Measurements from ENCODE around the gene COL5A2. TPM values are rescaled to one million over a fixed set of nuclear protein-coding genes. Genes with fewer than 3 reads are reported as not detected.

Gene COL5A2
- total RNA-seq, 3 donors from 2014 or later = 22.7 to 111 (median 30.8) TPM

DNA sequence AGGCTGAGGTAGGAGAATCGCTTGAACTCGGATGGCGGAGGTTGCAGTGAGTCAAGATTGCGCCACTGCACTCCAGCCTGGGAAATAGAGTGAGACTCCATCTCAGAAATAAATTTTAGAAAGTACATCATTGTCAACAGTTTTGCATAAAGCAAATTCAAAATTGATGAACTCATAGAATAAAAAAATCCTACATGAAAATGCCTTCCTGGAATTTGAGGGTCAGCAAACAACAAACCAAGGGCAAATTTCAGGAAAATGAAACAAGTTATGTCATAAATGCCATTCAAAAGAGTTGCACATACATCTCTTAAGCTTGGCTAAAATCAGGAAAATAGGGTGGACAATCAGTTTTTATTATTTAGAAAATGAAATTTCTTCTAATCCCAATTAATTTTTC is 45.1 kb downstream of the COL5A2 start:
- no peak for DNase-seq (ENCODE audit: low spot score in 2 of 2)
- no peaks in the 10 kb centered on the region for H3K27me3 ChIP-seq

GRCh38 chr2:189131991-189132390 is 47.6 kb downstream of the COL5A2 start:
- H3K9me3 ChIP-seq = no peaks in the 10 kb centered on the region
- no peaks in the 10 kb centered on the region for H3K4me1 ChIP-seq
- H3K4me3 ChIP-seq = no peak overlapping the region
- H3K36me3 ChIP-seq = no peaks in the 10 kb centered on the region
- intact Hi-C loops (cut with DNase I; ENCODE audit: low total_unique reads) = no loop called here
- no peak overlapping the region for H3K27ac ChIP-seq
- H3K27me3 ChIP-seq = no peaks in the 10 kb centered on the region
- TF ChIP-seq CTCF (IDR thresholded peaks at IDR 0.05) = no peak
- TF ChIP-seq POLR2AphosphoS5 (IDR thresholded peaks at IDR 0.05) = no peak
- TF ChIP-seq POLR2A (IDR thresholded peaks at IDR 0.05) = no peak
- DNase-seq (ENCODE audit: low spot score in 2 of 2) = no peak

More for the DNA sequence above, 45.1 kb downstream of the COL5A2 start:
- intact Hi-C loops (cut with DNase I; ENCODE audit: low total_unique reads) = no loop called here
- no peak for TF ChIP-seq POLR2AphosphoS5 (IDR thresholded peaks at IDR 0.05)
- no peak for TF ChIP-seq POLR2A (IDR thresholded peaks at IDR 0.05)
- no peak for TF ChIP-seq CTCF (IDR thresholded peaks at IDR 0.05)
- no peaks in the 10 kb centered on the region for H3K4me1 ChIP-seq
- H3K4me3 ChIP-seq = no peak overlapping the region
- no peak overlapping the region for H3K27ac ChIP-seq
- no peaks in the 10 kb centered on the region for H3K36me3 ChIP-seq
- H3K9me3 ChIP-seq = no peaks in the 10 kb centered on the region

DNA sequence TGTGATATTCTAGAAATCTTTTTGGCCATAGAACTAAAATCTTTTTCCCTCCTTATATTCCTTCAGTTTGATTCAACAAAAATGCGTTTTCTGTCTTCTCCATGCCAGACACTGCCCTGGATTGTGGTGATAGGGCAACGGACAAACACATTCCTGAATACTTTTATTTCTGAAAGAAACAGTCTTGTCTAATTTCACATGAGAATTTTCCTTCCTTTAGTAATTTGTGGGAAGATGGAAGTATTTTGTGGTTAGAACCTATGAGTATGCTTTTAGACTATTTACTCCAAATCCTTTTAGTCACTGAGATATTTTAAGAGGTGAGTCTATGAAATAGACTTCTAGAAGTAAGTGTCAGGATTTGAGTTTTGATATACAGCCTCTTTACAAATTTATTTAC is 49.6 kb downstream of the COL5A2 start:
- no peak for DNase-seq (ENCODE audit: low spot score in 2 of 2)
- Histone ChIP-seq H3K27ac (no peak overlapping the region), H3K4me1 (no peaks in the 10 kb centered on the region), H3K36me3 (no peaks in the 10 kb centered on the region), H3K27me3 (no peaks in the 10 kb centered on the region), H3K9me3 (no peaks in the 10 kb centered on the region), H3K4me3 (no peak overlapping the region)
- TF ChIP-seq CTCF (IDR thresholded peaks at IDR 0.05) (no peak), POLR2A (IDR thresholded peaks at IDR 0.05) (no peak), POLR2AphosphoS5 (IDR thresholded peaks at IDR 0.05) (no peak)
- intact Hi-C loops (cut with DNase I; ENCODE audit: low total_unique reads) = no loop called here

DNA sequence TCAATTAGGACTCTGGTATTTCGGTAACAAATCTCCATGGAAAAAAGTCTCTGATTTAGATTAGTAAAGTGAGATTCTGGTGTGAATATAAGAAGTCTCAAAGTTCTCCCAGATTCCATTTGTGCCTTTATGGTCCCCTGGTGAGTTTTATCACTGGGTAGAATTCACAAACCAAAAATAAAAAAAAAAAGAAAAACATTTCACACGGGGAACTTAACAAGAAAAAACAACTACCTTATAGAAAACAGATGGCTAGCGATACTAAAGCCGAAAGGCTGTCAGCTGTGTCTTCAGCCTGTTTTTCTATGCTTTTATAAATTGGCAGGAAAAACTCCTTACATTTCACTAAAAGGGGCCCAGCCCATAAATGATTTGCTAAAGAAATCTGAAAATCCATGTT is 50.6 kb downstream of the COL5A2 start:
- no peaks in the 10 kb centered on the region for H3K9me3 ChIP-seq
- no peaks in the 10 kb centered on the region for H3K27me3 ChIP-seq
- H3K4me3 ChIP-seq = peak overlapping the region in 1 of 3 donors; percentile 3
- TF ChIP-seq CTCF (IDR thresholded peaks at IDR 0.05) (no peak), POLR2AphosphoS5 (IDR thresholded peaks at IDR 0.05) (no peak), POLR2A (IDR thresholded peaks at IDR 0.05) (no peak)
- intact Hi-C loops (cut with DNase I; ENCODE audit: low total_unique reads) = no loop called here
- H3K4me1 ChIP-seq = no peaks in the 10 kb centered on the region
- H3K36me3 ChIP-seq = no peaks in the 10 kb centered on the region
- H3K27ac ChIP-seq = peak overlapping the region in 1 of 2 donors; percentile 26
- DNase-seq (ENCODE audit: low spot score in 2 of 2) = no peak

DNA sequence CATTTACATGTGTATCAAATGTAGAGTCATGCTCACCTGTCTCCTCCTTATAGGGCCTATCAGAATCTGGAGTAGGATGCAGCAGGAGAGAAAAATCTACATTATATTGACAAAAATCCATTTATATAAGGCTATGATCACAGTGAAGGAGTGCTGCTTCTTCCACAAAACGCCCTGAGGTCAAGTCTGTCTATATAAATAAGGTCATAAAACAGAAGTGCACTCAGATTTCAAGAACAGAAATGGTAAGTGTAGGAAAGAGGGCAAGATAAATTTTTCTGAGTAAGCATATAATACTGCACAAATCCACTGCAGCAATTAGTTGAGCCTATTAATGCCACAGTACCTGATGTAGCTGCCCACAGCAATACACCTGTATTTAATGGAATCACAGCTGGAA is 51.8 kb downstream of the COL5A2 start:
- Histone ChIP-seq H3K36me3 (no peaks in the 10 kb centered on the region), H3K27ac (no peak overlapping the region), H3K9me3 (no peaks in the 10 kb centered on the region), H3K27me3 (no peaks in the 10 kb centered on the region), H3K4me3 (no peak overlapping the region), H3K4me1 (no peaks in the 10 kb centered on the region)
- no peak for DNase-seq (ENCODE audit: low spot score in 2 of 2)
- intact Hi-C loops (cut with DNase I; ENCODE audit: low total_unique reads) = no loop called here
- no peak for TF ChIP-seq CTCF (IDR thresholded peaks at IDR 0.05)
